Amygdala (tissue), 56 donors: ENCODE data around the gene CERS3.
"Not testable (repeated sequence)": the region's sequence is repeated elsewhere in the genome, so short reads cannot be mapped to it uniquely, and the experiment has no call there.

Source experiments
- DNase-seq, 56 donors: peaks; one replicate each; lab custom pipeline; 2025; lab: John Stamatoyannopoulos, UW

The CERS3 gene

GRCh38 chr15:100471933-100472332 is 56.8 kb downstream of the CERS3 start:
- no peak for DNase-seq

- DNase-seq, result no peak
Observed at GRCh38 chr15:100468285-100468684, 60.5 kb downstream of the CERS3 start.

GRCh38 chr15:100466073-100466472 is 62.7 kb downstream of the CERS3 start:
- no peak for DNase-seq

GRCh38 chr15:100464888-100465287 is 63.9 kb downstream of the CERS3 start:
- DNase-seq, result no peak

- no peak for DNase-seq
Observed at GRCh38 chr15:100464256-100464655, 64.5 kb downstream of the CERS3 start.

GRCh38 chr15:100463515-100463914 is 65.2 kb downstream of the CERS3 start:
- no peak for DNase-seq

- no peak for DNase-seq
Observed at GRCh38 chr15:100461049-100461448, 67.7 kb downstream of the CERS3 start.

- DNase-seq, result no peak
Observed at GRCh38 chr15:100457201-100457600, 71.5 kb downstream of the CERS3 start.

- no peak for DNase-seq
Observed at GRCh38 chr15:100454148-100454547, 74.6 kb downstream of the CERS3 start.

- DNase-seq, result no peak
Observed at GRCh38 chr15:100448481-100448880, 80.3 kb downstream of the CERS3 start.

GRCh38 chr15:100441063-100441462 is 87.7 kb downstream of the CERS3 start:
- DNase-seq, result not testable (repeated sequence)

- DNase-seq, result no peak
Observed at GRCh38 chr15:100439514-100439913, 89.2 kb downstream of the CERS3 start.

- peak in 44 of 56 donors; percentile 3 to 93 (median 28) for DNase-seq
Observed at GRCh38 chr15:100438570-100438969, 90.2 kb downstream of the CERS3 start.

- no peak for DNase-seq
Observed at GRCh38 chr15:100437261-100437660, 91.5 kb downstream of the CERS3 start.

GRCh38 chr15:100434561-100434960 is 94.2 kb downstream of the CERS3 start:
- no peak for DNase-seq

GRCh38 chr15:100434038-100434437 is 94.7 kb downstream of the CERS3 start:
- DNase-seq, result no peak

GRCh38 chr15:100433304-100433703 is 95.4 kb downstream of the CERS3 start:
- DNase-seq, result no peak

GRCh38 chr15:100430411-100430810 is 98.3 kb downstream of the CERS3 start:
- no peak for DNase-seq

- no peak for DNase-seq
Observed at GRCh38 chr15:100429116-100429728, 99.5 kb downstream of the CERS3 start.

- DNase-seq, result no peak
Observed at GRCh38 chr15:100426937-100427336, 101.8 kb downstream of the CERS3 start.

GRCh38 chr15:100405179-100405578 is 123.6 kb downstream of the CERS3 start:
- DNase-seq, result no peak

GRCh38 chr15:100400996-100401395 is 127.8 kb downstream of the CERS3 start:
- no peak for DNase-seq
